HG03045 (cell line): ENCODE results near the gene BANP.

Experiments used
- ATAC-seq: cut with Tn5 transposase; IDR thresholded peaks from one replicate; pipeline ENCODE4 v1.9.1; 2021; ENCODE audit warnings: mild to moderate bottlenecking, moderate library complexity; ENCODE audit not compliant: unreplicated experiment

Gene BANP

GRCh38 chr16:87948735-87949070 lies 2.5 kb upstream of the BANP start:
- ATAC-seq = no peak

- no peak for ATAC-seq
Observed at GRCh38 chr16:87949071-87949744, 2.0 kb upstream of the BANP start.

- peak; percentile 6 for ATAC-seq
Observed at GRCh38 chr16:87951552-87952538, 611 bp downstream of the BANP start.

- no peak for ATAC-seq
Observed at GRCh38 chr16:87952751-87953150, 1.5 kb downstream of the BANP start.

- ATAC-seq = no peak
Observed at GRCh38 chr16:87953308-87954215, 2.3 kb downstream of the BANP start.

GRCh38 chr16:87954361-87954760 lies 3.1 kb downstream of the BANP start:
- no peak for ATAC-seq

GRCh38 chr16:87954826-87955225 lies 3.6 kb downstream of the BANP start:
- no peak for ATAC-seq

GRCh38 chr16:87955302-87956097 lies 4.3 kb downstream of the BANP start:
- no peak for ATAC-seq

DNA sequence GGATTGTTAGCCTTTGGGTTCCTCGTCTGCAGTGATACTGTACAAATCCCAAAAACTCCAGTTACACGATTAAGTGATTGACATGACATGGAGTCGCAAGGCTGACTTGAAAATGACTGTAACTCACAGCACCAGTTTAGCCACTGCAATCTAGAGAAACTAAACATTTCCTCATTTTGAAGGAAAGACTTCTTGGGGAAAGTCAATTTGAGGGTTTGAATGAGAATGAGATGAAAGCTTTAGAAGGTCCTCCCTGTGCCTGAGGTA lies 4.8 kb downstream of the BANP start:
- ATAC-seq = no peak

- ATAC-seq = no peak
Observed at GRCh38 chr16:87956365-87957231, 5.4 kb downstream of the BANP start.

- no peak for ATAC-seq
Observed at GRCh38 chr16:87957296-87958094, 6.3 kb downstream of the BANP start.

DNA sequence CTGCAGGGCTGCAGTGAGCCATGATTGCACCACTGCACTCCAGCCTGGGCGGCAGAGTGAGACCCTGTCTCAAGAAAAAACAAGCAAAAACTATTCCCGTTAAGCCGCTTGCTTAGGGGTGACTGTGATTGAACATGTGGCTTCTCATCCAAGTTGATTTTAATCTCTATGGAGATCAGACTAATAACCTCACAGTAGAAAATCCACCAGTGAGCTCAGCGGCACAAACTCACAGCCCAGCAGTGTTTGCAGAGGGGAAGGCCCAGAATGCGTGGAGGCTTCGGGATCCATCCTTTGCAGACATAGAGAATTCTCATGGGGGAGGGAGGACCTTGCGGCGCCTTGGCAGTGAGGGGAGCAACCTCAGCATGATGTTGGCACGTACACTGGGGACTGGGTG lies 7.4 kb downstream of the BANP start:
- ATAC-seq = no peak

GRCh38 chr16:87959391-87959990 lies 8.3 kb downstream of the BANP start:
- no peak for ATAC-seq

DNA sequence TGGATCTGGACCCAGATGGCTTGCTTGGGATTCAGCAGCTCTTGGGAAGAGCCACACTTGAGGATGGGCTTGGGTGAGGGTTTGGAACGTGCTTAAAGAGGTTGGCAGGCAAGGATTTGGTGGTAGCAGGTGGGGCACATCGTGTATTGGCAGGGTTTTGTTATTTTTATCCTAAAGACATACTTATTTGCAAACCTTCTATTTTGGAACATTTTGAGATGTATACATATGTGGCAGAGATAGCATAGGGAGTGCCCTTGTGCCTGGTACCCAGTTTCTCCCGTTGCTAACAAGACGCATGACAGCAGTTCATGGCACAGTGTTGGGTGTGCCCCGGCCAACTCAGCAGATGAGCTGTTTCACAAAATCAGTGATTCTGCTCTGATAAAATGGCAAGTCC lies 9.1 kb downstream of the BANP start:
- no peak for ATAC-seq

GRCh38 chr16:87960852-87961251 lies 9.6 kb downstream of the BANP start:
- ATAC-seq = no peak

DNA sequence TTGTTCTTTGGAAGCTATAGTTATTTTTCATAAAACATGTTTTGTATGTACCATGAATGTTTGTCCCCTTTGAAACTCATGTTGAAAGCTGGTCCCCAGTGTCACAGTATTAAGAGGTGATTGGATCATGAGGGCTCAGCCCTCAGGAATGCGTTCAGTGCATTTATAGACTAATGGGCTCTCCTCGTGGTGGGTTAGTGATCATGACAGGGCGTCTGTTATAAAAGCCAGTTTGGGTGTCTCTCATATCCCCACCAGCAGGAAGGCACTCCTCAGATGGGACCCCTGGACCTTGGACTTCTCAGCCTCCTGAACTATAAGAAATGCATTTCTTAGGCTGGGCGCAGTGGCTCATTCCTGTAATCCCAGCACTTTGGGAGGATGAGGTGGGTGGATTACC lies 10.4 kb downstream of the BANP start:
- no peak for ATAC-seq

- ATAC-seq = no peak
Observed at GRCh38 chr16:87963400-87963799, 12.2 kb downstream of the BANP start.

GRCh38 chr16:87964049-87964659 lies 12.9 kb downstream of the BANP start:
- no peak for ATAC-seq
